ENCODE measurements around the gene DHX35.

DNA sequence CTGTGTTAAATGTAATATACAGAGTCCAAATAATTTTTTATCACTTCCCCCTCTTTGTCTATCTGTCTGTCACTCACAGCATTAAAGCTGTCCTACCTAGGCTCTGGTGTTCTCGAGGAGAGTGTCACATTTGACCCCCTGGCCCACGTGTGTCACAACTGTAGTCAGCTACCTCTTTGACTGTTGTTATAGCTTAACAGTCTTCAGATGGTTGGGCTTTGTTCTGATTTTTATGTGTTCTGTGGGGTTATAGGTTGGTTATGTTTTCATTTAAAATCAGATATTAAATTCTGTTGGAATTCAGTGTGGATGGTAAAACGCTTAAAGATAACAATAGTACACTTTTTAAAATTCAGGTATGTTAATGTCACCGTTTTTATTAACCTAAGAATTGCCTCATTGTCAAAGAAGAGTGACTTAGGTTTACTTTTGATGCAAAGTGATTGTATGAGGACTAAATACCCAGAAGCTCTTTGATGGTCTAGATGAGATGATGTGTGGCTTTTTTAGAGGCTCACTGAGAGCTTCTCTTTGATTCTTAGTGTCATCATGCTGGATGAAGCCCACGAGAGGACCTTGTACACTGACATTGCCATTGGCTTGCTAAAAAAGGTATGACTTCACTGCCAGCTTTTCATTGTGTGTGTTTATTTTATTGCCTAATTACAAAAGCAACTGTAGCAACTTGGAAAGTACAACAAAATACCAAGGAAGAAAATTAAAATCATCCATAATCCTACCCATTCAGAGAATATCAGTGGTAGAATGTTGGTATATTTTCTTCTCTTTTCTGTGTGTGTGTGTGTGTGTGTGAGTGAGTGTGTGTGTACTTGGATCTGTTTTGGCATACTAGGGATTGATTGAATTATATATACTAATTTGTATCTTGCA, 29.9 kb downstream of the DHX35 start:
- TF ChIP-seq CTCF (IDR thresholded peaks at IDR 0.05) (no peak), POLR2A (IDR thresholded peaks at IDR 0.05) (no peak), EP300 (IDR thresholded peaks at IDR 0.05) (no peak)

All from ovary (tissue), 3 donors.